Endodermal cell (in vitro differentiated cells): Measurements from ENCODE around the gene IP6K3. TPM values are rescaled to one million over a fixed set of nuclear protein-coding genes. Genes with fewer than 3 reads are reported as not detected.

ENCODE experiments used
- DNase-seq: peaks from one replicate; pipeline ENCODE4 v3.0.0-alpha.2; 2017
- H3K27ac ChIP-seq: 2 replicates; pipeline ENCODE4 v1.5.1; 2013; ENCODE audit warnings: mild to moderate bottlenecking, low read depth, low read length, moderate library complexity
- H3K27me3 ChIP-seq: 2 replicates; pipeline ENCODE4 v1.6.1; 2013; ENCODE audit warnings: mild to moderate bottlenecking, low read length, moderate library complexity; ENCODE audit not compliant: insufficient read depth, control insufficient read depth, poor library complexity, severe bottlenecking
- H3K36me3 ChIP-seq: 2 replicates; pipeline ENCODE4 v1.7.0; 2013; ENCODE audit warnings: mild to moderate bottlenecking, low read length, moderate library complexity; ENCODE audit not compliant: control insufficient read depth, insufficient read depth
- H3K4me1 ChIP-seq: one replicate; pipeline ENCODE4 v1.7.0; 2013; ENCODE audit warnings: low read length; ENCODE audit not compliant: control insufficient read depth, insufficient read depth
- H3K4me3 ChIP-seq: 2 replicates; pipeline ENCODE4 v1.5.1; 2013; ENCODE audit warnings: mild to moderate bottlenecking, low read length, moderate library complexity
- H3K9ac ChIP-seq: 2 replicates; pipeline ENCODE4 v1.6.1; 2013; ENCODE audit warnings: mild to moderate bottlenecking, low read length, moderate library complexity; ENCODE audit not compliant: poor library complexity, severe bottlenecking; ENCODE audit errors: extremely low read depth
- H3K9me3 ChIP-seq: 2 replicates; pipeline ENCODE4 v1.6.1; 2013; ENCODE audit warnings: mild to moderate bottlenecking, low read length, moderate library complexity; ENCODE audit not compliant: control insufficient read depth
- H3K27ac Mint-ChIP-seq: 2 replicates; pipeline ENCODE4 v1.8.0; 2020; ENCODE audit warnings: mixed read lengths
- H3K27me3 Mint-ChIP-seq: 2 replicates; pipeline ENCODE4 v1.8.0; 2021; ENCODE audit warnings: mild to moderate bottlenecking, mixed read lengths; ENCODE audit not compliant: insufficient read depth
- H3K36me3 Mint-ChIP-seq: 2 replicates; pipeline ENCODE4 v1.8.0; 2020; ENCODE audit warnings: low read depth, mixed read lengths
- H3K4me1 Mint-ChIP-seq: 2 replicates; pipeline ENCODE4 v1.8.0; 2020; ENCODE audit warnings: mixed read lengths
- H3K4me3 Mint-ChIP-seq: 2 replicates; pipeline ENCODE4 v1.8.0; 2020; ENCODE audit warnings: mild to moderate bottlenecking, moderate library complexity, mixed read lengths
- H3K9me3 Mint-ChIP-seq: 2 replicates; pipeline ENCODE4 v1.8.0; 2020; ENCODE audit warnings: mild to moderate bottlenecking, mixed read lengths
- CTCF ChIP-seq: fragments of 200-600 bp; sonication (generic); conservative IDR thresholded peaks from 2 replicates; pipeline ENCODE4 v1.5.0; 2021; ENCODE audit warnings: antibody characterized with exemption, mild to moderate bottlenecking
- WGBS, 2 experiments: methylation state at CpG; one replicate each; pipeline versions ENCODE4 v1.1.5 to v1.1.7; 2013; ENCODE audit warnings: missing lambda C conversion rate in 2 of 2, mixed read lengths in 1 of 2; ENCODE audit not compliant: insufficient coverage in 1 of 2, insufficient read length in 1 of 2; 5-methylcytosine and 5-hydroxymethylcytosine counted together
- total RNA-seq, 2 donors: library from RNA; stranded (reverse); fragmentation: NEBNext Ultra II Directional in 1 of 2; extraction: Animal tissue kit (Norgen Biotek cat#: 25700) in 1 of 2; gene quantifications; 2 replicates in 1 of 2; 3 replicates in 1 of 2; pipeline ENCODE4 v1.2.1, GENCODE V29; 2021

Gene IP6K3
- total RNA-seq, 2 donors from 2014 or later = not detected

- peaks cover 58% of the 10 kb centered on the region for H3K36me3 Mint-ChIP-seq
- no peaks in the 10 kb centered on the region for H3K9me3 Mint-ChIP-seq
- no peak for TF ChIP-seq CTCF
- peaks cover 9% of the 10 kb centered on the region for H3K4me1 Mint-ChIP-seq
- H3K4me3 Mint-ChIP-seq = no peak overlapping the region
- Histone ChIP-seq H3K9ac (no peak overlapping the region), H3K27me3 (no peaks in the 10 kb centered on the region), H3K4me3 (no peak overlapping the region), H3K27ac (no peak overlapping the region), H3K4me1 (peaks cover 3% of the 10 kb centered on the region), H3K9me3 (no peaks in the 10 kb centered on the region), H3K36me3 (peaks cover 15% of the 10 kb centered on the region)
- H3K27ac Mint-ChIP-seq = no peak overlapping the region
- WGBS, 2 experiments = 95% methylated on average over 2 to 12 of the region's 12 CpGs
- H3K27me3 Mint-ChIP-seq = no peaks in the 10 kb centered on the region
- no peak for DNase-seq
Measured at GRCh38 chr6:33689148-33689494, 57.6 kb downstream of the IP6K3 start.

- DNase-seq = no peak
- Mint-ChIP-seq H3K9me3 (no peaks in the 10 kb centered on the region), H3K27ac (no peak overlapping the region), H3K4me1 (peaks cover 9% of the 10 kb centered on the region), H3K27me3 (no peaks in the 10 kb centered on the region), H3K4me3 (no peak overlapping the region), H3K36me3 (peaks cover 60% of the 10 kb centered on the region)
- Histone ChIP-seq H3K4me1 (peaks cover 3% of the 10 kb centered on the region), H3K9ac (no peak overlapping the region), H3K27me3 (no peaks in the 10 kb centered on the region), H3K27ac (no peak overlapping the region), H3K36me3 (peaks cover 11% of the 10 kb centered on the region), H3K9me3 (no peaks in the 10 kb centered on the region), H3K4me3 (no peak overlapping the region)
- WGBS, 2 experiments = 94 to 95% methylated on average over 14 to 25 of the region's 25 CpGs
- TF ChIP-seq CTCF = no peak
Measured at GRCh38 chr6:33688451-33689147, 58.1 kb downstream of the IP6K3 start.

- Mint-ChIP-seq H3K9me3 (no peaks in the 10 kb centered on the region), H3K27ac (no peak overlapping the region), H3K4me1 (peaks cover 9% of the 10 kb centered on the region), H3K27me3 (no peaks in the 10 kb centered on the region), H3K4me3 (no peak overlapping the region), H3K36me3 (peaks cover 62% of the 10 kb centered on the region)
- Histone ChIP-seq H3K4me3 (no peak overlapping the region), H3K9me3 (no peaks in the 10 kb centered on the region), H3K27ac (no peak overlapping the region), H3K9ac (no peak overlapping the region), H3K27me3 (no peaks in the 10 kb centered on the region), H3K4me1 (peaks cover 3% of the 10 kb centered on the region), H3K36me3 (peaks cover 8% of the 10 kb centered on the region)
- DNase-seq = no peak
- 92 to 96% methylated on average over 10 to 20 of the region's 20 CpGs for WGBS, 2 experiments
- no peak for TF ChIP-seq CTCF
Measured at GRCh38 chr6:33688006-33688405, 58.7 kb downstream of the IP6K3 start.
